Activated CD4-positive, alpha-beta T cell treated with anti-CD3 and anti-CD28 coated beads for 1 hour (primary cell): Measurements from ENCODE around the gene CHD9.
A peak's percentile ranks its signal among the peaks of the same experiment; 100 is the strongest.

ENCODE experiments used
- DNase-seq: peaks from one replicate; pipeline ENCODE4 v3.0.0-alpha.2; 2020

Gene CHD9

DNA sequence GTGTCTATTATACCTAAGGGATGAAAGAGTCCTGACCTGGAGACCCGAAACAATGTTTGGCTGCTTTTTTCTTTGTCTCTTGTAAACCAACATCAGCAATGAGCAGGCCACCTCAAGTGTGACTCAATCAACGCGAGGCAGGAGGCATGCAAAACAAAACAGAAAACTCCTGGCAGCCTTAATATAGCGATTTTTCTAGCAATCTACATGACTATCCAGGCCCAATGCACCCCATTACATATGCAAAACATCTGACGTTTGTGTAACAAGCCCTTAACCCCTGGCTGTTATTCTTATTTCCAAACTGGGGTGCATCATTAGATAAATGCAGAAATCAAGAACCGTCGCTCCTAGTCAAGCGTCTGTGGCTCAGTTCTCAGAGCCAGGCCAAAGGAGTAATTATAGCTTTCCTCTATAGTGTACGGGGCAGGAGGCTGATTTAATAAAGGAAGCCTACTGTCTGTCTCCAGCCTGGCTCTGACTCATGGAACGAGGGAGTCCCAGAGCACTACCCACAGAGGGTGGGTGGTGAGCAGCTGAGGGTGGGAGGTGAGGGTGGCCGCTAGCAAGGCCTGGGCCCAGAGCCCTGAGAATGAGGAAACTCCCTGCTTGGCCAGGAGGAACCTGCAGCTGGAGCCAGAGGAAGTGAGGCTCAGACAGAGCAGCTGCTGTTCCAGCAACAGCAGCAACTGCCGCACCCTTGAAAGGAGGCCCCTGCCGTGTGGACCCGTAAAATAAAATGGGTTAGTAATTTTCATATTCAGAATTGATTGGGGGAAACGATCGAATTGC lies 43.9 kb downstream of the CHD9 start:
- peak; percentile 15 for DNase-seq

DNA sequence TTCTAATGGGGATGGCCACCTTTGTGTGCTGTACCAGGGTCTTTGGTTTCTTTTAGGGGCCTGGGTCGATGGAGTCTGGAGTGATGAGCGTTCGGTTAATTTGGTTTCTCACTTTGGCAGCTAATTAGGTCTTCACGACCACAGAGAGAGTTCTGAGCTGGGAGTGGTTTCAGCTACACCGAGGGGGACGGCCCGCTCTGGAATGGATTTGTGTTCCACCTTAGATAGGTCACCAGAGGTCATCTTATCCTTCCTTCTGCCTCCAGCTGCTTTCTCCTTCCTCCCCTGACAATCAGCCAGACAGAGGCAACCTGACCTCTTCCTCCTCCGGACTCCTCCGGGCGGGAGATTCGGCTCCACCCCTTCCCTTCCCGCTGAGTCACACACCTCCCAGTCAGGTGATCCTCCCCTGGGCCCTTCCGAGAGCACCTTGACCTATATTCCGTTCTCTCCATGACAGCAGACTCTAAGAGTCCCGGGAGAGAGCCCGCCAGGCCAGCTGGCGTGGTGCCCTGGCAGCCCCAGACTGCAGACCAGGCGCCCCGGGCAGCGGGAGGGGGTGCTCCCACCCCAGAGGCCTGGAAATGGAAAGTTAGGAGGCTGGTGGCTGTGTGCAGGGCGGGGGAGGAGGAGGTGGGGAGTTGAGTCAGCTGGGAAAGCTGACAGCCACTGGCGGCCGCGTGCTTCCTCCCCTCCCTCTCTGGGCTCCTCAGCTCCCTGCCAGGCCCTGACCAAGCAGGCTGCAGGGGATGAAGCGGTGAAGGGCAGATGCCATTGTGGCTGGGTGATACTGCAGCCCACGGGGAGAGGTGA lies 44.7 kb downstream of the CHD9 start:
- peak; percentile 25 for DNase-seq

DNA sequence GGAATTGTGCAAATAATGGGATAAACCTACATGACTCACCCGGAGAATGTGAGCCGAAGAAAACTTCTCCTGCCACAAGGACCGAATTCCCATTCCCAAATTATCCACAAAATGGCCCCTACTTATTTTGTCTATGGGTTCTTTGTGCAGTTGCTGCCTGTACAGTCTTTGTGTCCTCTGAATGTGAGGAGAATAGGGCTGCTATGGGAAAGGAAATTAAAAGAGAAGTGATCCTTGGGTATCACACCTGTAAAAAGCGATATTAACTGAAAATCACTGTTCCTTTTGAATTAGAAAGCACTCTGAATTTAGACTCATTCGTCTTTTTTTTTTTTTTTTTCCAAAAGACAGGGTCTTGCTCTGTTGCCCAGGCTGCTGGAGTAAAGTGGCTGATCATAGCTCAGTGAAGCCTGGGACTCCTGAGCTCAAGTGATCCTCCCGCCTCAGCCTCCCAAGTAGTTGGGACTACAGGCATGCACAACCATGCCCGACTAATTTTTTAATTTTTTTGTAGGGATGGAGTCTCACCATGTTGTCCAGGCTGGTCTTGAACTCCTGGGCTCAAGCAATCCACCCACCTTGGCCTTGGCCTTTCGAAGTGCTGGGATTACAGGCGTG lies 45.4 kb downstream of the CHD9 start:
- no peak for DNase-seq

DNA sequence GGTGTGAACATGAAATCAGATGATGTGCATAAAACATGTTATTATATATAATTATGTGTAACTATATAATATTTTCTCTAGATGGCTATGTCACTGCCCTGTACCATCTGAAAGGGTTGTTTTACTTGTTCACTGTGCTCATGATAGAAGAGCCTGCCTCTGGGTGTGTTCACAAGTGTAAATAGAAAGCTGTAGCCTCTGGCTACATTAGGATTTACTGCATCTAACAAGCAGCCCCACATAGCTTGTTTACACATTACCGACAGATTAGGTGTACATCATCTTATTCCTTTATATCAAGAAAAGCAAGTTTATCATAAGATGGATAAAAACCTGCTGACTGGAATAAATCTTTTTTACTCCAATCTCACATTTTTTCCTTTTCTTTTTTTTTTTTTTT lies 46.1 kb downstream of the CHD9 start:
- DNase-seq = no peak

GRCh38 chr16:53103811-53104210 lies 49.0 kb downstream of the CHD9 start:
- no peak for DNase-seq

DNA sequence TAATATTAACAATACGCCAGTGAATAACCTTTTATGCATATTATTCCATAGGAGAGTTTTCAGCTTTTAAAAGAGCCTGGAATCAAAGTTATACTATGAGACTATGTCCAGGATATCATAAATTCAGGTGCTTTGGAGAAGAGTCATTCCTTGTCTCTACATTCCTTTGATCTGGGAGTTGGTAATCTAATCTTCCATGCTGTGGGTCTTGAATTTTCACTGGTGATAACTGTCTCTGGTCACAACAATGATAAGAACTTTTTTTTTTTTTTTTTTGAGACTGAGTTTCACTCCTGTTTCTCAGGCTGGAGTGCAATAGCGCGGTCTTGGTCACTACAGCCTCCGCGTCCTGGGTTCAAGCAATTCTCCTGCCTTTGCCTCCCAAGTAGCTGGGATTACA lies 50.8 kb downstream of the CHD9 start:
- DNase-seq = no peak

DNA sequence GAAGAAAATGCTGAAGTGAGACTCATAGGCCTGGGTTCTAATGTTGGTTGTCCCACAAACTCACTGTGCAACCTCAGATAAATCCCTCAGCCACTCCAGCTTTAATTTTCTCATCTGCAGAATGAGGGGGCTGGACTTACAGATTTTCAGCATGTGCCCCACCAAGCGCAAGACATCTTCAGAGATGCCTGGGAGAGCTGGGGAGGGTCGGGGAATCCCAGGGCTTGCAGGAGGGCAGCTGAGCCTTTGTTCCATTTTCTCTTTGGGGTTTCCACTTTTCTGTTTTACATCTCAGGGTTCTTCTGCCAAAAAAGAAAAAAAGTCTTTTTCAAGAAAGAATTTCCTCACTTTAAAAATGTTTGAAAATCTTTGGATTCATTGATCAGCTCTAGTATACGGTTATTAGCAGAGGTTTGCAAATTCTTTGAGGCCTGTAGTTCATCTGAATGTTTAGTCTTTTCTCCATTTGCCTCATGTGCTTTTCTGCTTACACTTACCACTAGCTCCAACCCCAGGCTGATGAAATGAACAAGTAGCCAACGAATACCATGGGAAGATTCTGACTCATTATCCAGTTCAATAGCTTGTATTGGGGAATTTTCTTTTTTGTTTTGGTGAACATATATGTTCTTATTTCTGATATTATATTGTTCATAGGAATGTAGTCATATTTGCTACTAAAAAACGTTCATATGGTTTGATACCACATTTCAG lies 56.4 kb downstream of the CHD9 start:
- DNase-seq = no peak

DNA sequence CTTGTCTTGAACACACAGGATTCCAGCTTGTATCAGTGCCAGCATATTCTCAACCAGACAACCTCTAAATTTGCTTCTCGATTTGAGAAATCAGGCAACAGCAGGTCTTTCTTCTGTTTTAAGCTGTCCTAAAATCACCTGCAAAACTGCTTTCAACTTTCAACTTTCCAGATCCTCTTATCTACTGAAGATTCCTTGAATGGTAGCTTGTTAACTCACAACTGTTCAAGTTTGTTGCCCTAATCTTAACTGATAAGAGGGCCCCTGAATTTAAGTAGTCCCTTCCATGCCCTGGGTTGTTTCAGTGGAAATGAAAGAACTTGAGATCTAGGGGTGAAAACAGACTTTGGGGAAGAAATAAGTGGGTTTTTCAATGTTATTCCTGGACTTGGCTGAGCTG lies 57.2 kb downstream of the CHD9 start:
- DNase-seq = no peak

GRCh38 chr16:53115047-53115446 lies 60.3 kb downstream of the CHD9 start:
- DNase-seq = no peak

- DNase-seq = no peak
Observed at GRCh38 chr16:53115773-53116172, 61.0 kb downstream of the CHD9 start.

- no peak for DNase-seq
Observed at GRCh38 chr16:53121043-53121620, 66.3 kb downstream of the CHD9 start.

DNA sequence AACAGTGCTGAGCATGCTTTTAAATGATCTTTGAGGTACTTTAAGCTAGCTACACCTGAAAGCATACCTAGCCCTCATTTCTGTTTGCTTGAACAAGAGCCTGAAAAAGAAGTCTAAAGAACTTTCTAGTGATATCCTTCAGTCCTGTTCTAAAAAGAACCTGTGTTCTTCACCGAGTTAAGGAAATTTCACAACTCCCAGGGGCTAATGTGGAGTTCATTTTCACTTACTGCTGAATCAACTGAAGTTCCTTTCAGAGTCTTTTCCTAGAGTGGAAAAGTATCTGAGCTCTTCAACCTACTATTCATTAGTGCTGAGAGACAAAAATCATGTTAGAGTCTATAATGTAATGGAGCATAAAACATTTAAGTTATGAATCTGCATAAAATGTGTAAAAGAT lies 66.9 kb downstream of the CHD9 start:
- DNase-seq = no peak

GRCh38 chr16:53123747-53124146 lies 69.0 kb downstream of the CHD9 start:
- DNase-seq = no peak

DNA sequence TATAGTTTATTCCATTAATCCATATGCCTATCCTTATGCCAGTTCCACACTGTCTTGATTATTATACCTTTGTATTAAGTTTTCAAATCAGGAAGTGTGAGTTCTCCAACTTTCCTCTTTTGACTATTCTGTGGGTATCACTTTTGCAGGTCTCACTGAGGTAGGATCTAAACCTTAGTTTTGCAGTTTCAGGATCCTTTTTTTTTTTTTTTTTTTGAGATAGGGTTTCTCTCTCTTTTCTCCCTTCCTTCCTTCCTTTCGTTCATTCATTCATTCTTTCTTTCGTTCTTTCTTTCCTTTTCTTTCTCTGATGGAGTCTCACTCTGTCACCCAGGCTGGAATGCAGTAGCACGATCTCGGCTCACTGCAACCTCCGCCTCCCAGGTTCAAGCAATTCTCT lies 71.6 kb downstream of the CHD9 start:
- DNase-seq = no peak

DNA sequence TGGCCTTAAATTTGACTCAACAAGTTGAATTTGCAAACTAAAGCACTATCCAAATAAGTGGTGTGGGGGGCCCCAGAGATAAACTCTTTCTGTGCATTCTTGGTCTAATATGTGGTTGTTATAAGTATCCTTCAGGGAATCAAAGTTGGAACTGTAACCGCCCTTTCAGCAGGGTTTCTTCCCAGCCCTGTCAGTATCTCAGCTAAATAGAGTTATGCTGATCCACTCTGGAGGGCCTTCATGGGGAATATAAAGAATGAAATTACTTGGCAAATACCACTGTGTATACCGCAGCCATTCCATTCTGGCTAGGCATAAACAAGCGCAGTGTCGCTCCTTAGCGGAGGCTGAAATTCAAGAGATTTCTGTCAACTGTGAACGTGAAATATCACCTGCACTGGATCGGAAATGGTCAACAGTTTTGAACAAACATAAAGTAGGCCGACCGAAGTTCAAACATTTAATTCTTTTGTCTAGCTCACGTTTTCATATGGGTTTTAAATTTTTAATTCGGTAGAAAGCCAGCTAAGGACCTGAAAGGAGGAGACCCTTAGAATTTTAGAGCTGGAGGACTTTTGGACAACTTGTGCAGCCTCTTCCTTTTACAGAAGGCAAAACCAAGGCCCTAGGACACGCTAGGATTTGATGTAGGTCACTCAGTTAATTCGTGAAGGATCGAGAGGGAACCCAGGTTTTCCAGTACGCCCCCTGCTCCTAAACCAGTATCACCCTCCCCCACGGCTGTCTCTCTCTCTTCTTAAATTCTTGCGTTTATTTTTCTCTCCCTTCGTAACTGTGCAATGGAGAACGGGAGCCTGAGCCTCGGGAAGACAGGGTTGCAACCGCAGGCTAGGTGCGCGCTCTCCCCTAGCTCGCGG lies 74.7 kb downstream of the CHD9 start:
- no peak for DNase-seq

GRCh38 chr16:53130159-53131049 lies 75.6 kb downstream of the CHD9 start:
- peak; percentile 90 for DNase-seq

- DNase-seq = no peak
Observed at GRCh38 chr16:53131050-53131362, 76.2 kb downstream of the CHD9 start.

GRCh38 chr16:53131363-53132071 lies 76.7 kb downstream of the CHD9 start:
- peak; percentile 35 for DNase-seq

GRCh38 chr16:53132406-53132805 lies 77.6 kb downstream of the CHD9 start:
- DNase-seq = no peak

- DNase-seq = no peak
Observed at GRCh38 chr16:53135329-53135728, 80.5 kb downstream of the CHD9 start.
